ENCODE data around the gene CYP19A1. TPM values are rescaled to one million over a fixed set of nuclear protein-coding genes. Genes with fewer than 3 reads are reported as not detected.

CYP19A1 gene
- total RNA-seq, 2 experiments from 2014 or later: not detected

- Mint-ChIP-seq H3K4me1 (peaks cover 20% of the 10 kb centered on the region), H3K4me3 (no peak overlapping the region), H3K27me3 (peaks cover 13% of the 10 kb centered on the region), H3K27ac (no peak overlapping the region), H3K36me3 (ENCODE audit: low read depth) (no peaks in the 10 kb centered on the region), H3K9me3 (no peaks in the 10 kb centered on the region)
- ChIA-PET CTCF (no interaction called here), POLR2A (no interaction called here)
- DNase-seq: no peak
Measured at GRCh38 chr15:51223771-51224229, 114.6 kb downstream of the CYP19A1 start.

GRCh38 chr15:51218299-51218938 lies 120.0 kb downstream of the CYP19A1 start:
- Mint-ChIP-seq H3K4me1 (no peaks in the 10 kb centered on the region), H3K36me3 (ENCODE audit: low read depth) (no peaks in the 10 kb centered on the region), H3K4me3 (no peak overlapping the region), H3K27me3 (peaks cover 41% of the 10 kb centered on the region), H3K9me3 (no peaks in the 10 kb centered on the region), H3K27ac (no peak overlapping the region)
- ChIA-PET POLR2A (no interaction called here), CTCF (interaction anchor here (0.8 kb wide), 1 partner anchor 25 kb away, joined by 3 read pairs; no protein-coding TSS in a partner anchor)
- no peak for DNase-seq

GRCh38 chr15:51212909-51213308 lies 125.5 kb downstream of the CYP19A1 start:
- Mint-ChIP-seq H3K36me3 (ENCODE audit: low read depth) (no peaks in the 10 kb centered on the region), H3K4me1 (no peaks in the 10 kb centered on the region), H3K27me3 (peaks cover 36% of the 10 kb centered on the region), H3K4me3 (no peak overlapping the region), H3K9me3 (no peaks in the 10 kb centered on the region), H3K27ac (no peak overlapping the region)
- CTCF ChIA-PET: no interaction called here
- POLR2A ChIA-PET: no interaction called here
- DNase-seq: no peak

DNA sequence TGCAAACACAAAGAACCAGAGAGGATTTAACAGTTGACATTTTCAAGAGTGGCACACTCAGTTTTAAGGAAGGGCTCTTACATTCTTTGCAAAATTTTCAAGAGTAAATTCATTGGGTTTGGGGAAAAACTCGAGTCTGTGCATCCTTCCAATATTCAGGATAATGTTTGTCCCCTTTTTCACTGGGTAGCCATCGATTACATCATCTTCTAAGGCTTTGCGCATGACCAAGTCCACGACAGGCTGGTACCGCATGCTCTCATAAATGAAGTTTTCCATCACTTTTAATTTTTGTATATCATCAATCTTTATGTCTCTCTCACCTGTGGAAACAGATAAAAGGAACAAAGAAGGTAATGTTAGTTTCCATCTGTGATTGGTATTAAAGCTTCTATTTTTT lies 126.2 kb downstream of the CYP19A1 start:
- H3K4me1 Mint-ChIP-seq: no peaks in the 10 kb centered on the region
- H3K36me3 Mint-ChIP-seq (ENCODE audit: low read depth): no peaks in the 10 kb centered on the region
- DNase-seq: no peak
- ChIA-PET CTCF (no interaction called here), POLR2A (no interaction called here)
- no peak overlapping the region for H3K4me3 Mint-ChIP-seq
- no peak overlapping the region for H3K27ac Mint-ChIP-seq
- H3K27me3 Mint-ChIP-seq: peaks cover 36% of the 10 kb centered on the region
- no peaks in the 10 kb centered on the region for H3K9me3 Mint-ChIP-seq

DNA sequence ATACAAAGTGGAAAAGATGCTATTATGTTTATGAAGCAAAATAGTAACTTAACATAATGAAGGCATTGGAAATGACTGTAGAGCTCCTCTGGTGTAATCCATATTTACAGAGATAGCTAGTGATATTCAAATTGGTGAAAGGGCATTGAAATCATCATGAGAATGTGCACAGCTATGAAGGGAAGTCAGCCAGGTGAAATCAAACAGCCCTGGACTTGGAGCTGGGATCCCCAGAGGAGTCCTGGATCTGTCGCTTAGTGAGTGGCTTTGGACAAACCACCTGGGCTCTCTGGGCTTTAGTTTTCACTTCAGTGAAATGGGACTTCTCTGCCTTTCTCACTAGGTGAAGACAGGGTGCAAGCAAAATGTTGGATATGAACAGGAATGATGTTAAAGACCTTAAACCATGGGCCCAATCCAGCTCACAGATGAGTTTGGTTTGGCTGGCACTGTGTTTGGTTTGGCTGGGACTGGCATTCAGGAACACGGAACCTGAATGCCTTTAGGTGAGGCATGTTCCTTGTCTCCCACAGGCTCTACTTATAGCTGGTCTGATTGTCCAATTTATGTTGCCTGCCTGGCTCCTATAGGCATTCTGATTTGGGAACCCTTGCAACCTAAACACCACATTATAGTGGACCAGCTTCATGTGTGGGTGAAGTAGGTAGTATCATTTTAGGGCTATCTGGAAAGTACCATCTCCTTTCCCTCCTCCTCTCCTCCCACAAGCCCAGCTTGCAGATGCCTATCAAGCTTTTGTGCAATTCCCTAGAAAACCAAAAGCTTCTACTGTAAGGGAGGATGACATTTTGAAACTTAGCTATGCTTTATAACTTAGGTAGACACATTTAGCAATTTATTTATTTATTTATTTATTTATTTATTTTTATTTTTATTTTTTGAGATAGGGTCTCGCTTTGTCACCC lies 133.1 kb downstream of the CYP19A1 start:
- H3K36me3 Mint-ChIP-seq (ENCODE audit: low read depth): no peaks in the 10 kb centered on the region
- no peak overlapping the region for H3K27ac Mint-ChIP-seq
- DNase-seq: no peak
- H3K27me3 Mint-ChIP-seq: peaks cover 24% of the 10 kb centered on the region
- H3K4me1 Mint-ChIP-seq: no peaks in the 10 kb centered on the region
- ChIA-PET POLR2A (no interaction called here), CTCF (interaction anchor here (0.7 to 3.2 kb wide), 3 partner anchors 12 to 42 kb away, joined by 3 to 15 read pairs (median 4); no protein-coding TSS in a partner anchor)
- H3K4me3 Mint-ChIP-seq: no peak overlapping the region
- no peaks in the 10 kb centered on the region for H3K9me3 Mint-ChIP-seq

DNA sequence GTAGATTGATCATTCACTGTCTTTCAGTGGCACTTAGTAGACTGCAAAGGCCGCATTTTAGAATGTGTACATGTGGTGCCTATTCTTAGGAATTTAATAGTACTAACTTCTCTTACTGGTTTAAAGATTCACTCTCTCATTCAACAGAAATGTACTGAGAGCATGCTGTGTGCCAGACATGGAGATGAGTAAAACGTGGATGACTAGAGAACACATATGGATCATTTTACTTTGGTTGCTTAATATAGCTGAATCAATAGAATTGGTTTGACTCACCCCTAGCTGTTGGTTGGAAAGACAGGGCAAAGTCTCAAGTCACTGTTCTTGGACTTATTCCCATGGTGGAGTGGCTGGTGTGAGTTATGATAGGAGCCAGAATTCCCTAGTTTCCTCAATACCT lies 134.6 kb downstream of the CYP19A1 start:
- H3K27ac Mint-ChIP-seq: no peak overlapping the region
- DNase-seq: no peak
- H3K27me3 Mint-ChIP-seq: peaks cover 25% of the 10 kb centered on the region
- no peaks in the 10 kb centered on the region for H3K4me1 Mint-ChIP-seq
- no peak overlapping the region for H3K4me3 Mint-ChIP-seq
- no peaks in the 10 kb centered on the region for H3K36me3 Mint-ChIP-seq (ENCODE audit: low read depth)
- CTCF ChIA-PET: interaction anchor here (1.0 to 3.2 kb wide), 2 partner anchors 11 to 14 kb away, joined by 3 to 15 read pairs; no protein-coding TSS in a partner anchor
- H3K9me3 Mint-ChIP-seq: no peaks in the 10 kb centered on the region
- POLR2A ChIA-PET: no interaction called here

- Mint-ChIP-seq H3K9me3 (no peaks in the 10 kb centered on the region), H3K27me3 (peaks cover 29% of the 10 kb centered on the region), H3K27ac (no peak overlapping the region), H3K4me3 (no peak overlapping the region), H3K4me1 (no peaks in the 10 kb centered on the region), H3K36me3 (ENCODE audit: low read depth) (no peaks in the 10 kb centered on the region)
- DNase-seq: no peak
- CTCF ChIA-PET: no interaction called here
- POLR2A ChIA-PET: no interaction called here
Measured at GRCh38 chr15:51202783-51203182, 135.6 kb downstream of the CYP19A1 start.

- Mint-ChIP-seq H3K4me1 (no peaks in the 10 kb centered on the region), H3K36me3 (ENCODE audit: low read depth) (no peaks in the 10 kb centered on the region), H3K27me3 (peaks cover 31% of the 10 kb centered on the region), H3K27ac (no peak overlapping the region), H3K4me3 (no peak overlapping the region), H3K9me3 (no peaks in the 10 kb centered on the region)
- DNase-seq: no peak
- ChIA-PET POLR2A (no interaction called here), CTCF (no interaction called here)
Measured at GRCh38 chr15:51201581-51201980, 136.8 kb downstream of the CYP19A1 start.

DNA sequence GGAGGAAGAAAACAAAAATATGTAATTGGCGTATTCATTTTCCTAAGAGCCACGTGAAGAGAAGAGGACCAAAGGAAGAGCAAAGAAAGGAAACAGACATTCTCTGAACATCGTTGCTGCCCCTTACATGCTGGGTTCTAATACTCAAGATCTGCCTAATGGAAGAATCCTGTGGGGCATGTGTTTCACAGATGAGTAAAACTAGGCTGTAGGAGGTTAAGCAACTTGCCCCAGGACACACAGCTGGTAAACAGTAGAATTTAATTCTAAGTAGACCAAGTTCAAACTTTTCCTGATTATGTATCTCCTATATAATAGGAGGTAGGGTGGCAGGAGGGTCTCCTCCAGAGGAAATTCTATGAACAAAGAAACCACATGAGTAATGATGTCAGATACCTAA lies 137.6 kb downstream of the CYP19A1 start:
- DNase-seq: no peak
- H3K27ac Mint-ChIP-seq: no peak overlapping the region
- ChIA-PET CTCF (no interaction called here), POLR2A (no interaction called here)
- H3K36me3 Mint-ChIP-seq (ENCODE audit: low read depth): no peaks in the 10 kb centered on the region
- H3K4me1 Mint-ChIP-seq: no peaks in the 10 kb centered on the region
- no peak overlapping the region for H3K4me3 Mint-ChIP-seq
- peaks cover 30% of the 10 kb centered on the region for H3K27me3 Mint-ChIP-seq
- no peaks in the 10 kb centered on the region for H3K9me3 Mint-ChIP-seq

- Mint-ChIP-seq H3K4me3 (no peak overlapping the region), H3K9me3 (no peaks in the 10 kb centered on the region), H3K4me1 (no peaks in the 10 kb centered on the region), H3K36me3 (ENCODE audit: low read depth) (no peaks in the 10 kb centered on the region), H3K27ac (no peak overlapping the region), H3K27me3 (peaks cover 33% of the 10 kb centered on the region)
- ChIA-PET POLR2A (no interaction called here), CTCF (interaction anchor here (0.5 to 1.6 kb wide), 2 partner anchors 37 to 114 kb away, joined by 4 to 6 read pairs; no protein-coding TSS in a partner anchor)
- no peak for DNase-seq
Measured at GRCh38 chr15:51199541-51199940, 138.9 kb downstream of the CYP19A1 start.

DNA sequence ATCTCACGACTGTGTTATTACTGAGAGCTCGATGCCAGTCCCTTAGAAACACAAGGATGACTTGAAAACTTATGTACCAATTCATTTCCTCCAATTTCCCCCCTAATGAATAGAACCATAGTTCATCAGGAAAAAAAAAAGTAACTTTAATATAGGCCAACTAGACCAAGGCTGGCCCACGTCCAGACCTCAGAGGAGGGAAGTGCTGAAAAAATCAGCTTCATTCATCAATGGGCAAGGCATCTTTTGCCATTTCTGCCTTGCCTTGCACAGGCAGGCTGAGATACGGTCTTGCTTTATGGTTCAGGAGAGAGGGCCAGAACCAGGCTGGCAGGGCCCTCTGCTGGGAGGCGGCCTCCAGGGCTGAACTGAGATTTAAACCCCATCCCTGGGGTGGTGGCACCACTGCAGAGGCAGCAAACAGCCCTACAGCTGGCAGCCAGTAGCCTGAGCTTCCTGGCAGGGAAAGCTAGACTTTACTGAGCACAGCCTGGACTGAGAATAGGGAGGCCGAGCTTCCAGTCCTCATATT lies 139.6 kb downstream of the CYP19A1 start:
- no peak for DNase-seq
- CTCF ChIA-PET: interaction anchor here (1.6 kb wide), 1 partner anchor 36 kb away, joined by 6 read pairs; no protein-coding TSS in a partner anchor
- Mint-ChIP-seq H3K36me3 (ENCODE audit: low read depth) (no peaks in the 10 kb centered on the region), H3K27ac (no peak overlapping the region), H3K27me3 (peaks cover 38% of the 10 kb centered on the region), H3K4me3 (no peak overlapping the region), H3K9me3 (no peaks in the 10 kb centered on the region), H3K4me1 (no peaks in the 10 kb centered on the region)
- POLR2A ChIA-PET: no interaction called here

GRCh38 chr15:51195459-51195858 lies 142.9 kb downstream of the CYP19A1 start:
- ChIA-PET POLR2A (no interaction called here), CTCF (interaction anchor here (2.4 kb wide), 1 partner anchor 32 kb away, joined by 12 read pairs; no protein-coding TSS in a partner anchor)
- no peak overlapping the region for H3K4me3 Mint-ChIP-seq
- peaks cover 41% of the 10 kb centered on the region for H3K27me3 Mint-ChIP-seq
- no peaks in the 10 kb centered on the region for H3K36me3 Mint-ChIP-seq (ENCODE audit: low read depth)
- no peaks in the 10 kb centered on the region for H3K4me1 Mint-ChIP-seq
- no peak for DNase-seq
- H3K9me3 Mint-ChIP-seq: no peaks in the 10 kb centered on the region
- H3K27ac Mint-ChIP-seq: no peak overlapping the region

DNA sequence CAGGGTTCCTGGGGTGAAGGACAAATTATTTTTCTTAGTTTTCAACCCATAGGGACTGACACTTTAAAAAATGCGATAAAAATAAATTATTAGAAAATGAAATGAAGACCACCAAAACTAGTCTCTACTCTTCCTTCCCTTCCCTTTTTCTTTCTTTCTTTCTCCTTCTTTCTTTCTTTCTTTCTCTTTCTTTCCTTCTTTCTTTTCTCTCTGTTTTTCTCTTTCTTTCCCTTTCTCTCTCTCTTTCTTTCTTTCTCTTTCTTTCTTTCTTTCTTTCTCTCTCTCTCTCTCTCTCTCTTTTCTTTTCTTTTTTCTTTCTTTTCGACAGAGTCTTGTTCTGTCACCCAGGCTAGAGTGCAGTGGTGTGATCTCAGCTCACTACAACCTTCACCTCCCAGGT lies 144.4 kb downstream of the CYP19A1 start:
- POLR2A ChIA-PET: no interaction called here
- H3K9me3 Mint-ChIP-seq: no peaks in the 10 kb centered on the region
- CTCF ChIA-PET: interaction anchor here (0.6 to 2.4 kb wide), 4 partner anchors 11 to 374 kb away, joined by 3 to 25 read pairs (median 14); no protein-coding TSS in a partner anchor
- H3K27me3 Mint-ChIP-seq: peaks cover 36% of the 10 kb centered on the region
- no peak overlapping the region for H3K27ac Mint-ChIP-seq
- no peak for DNase-seq
- no peaks in the 10 kb centered on the region for H3K4me1 Mint-ChIP-seq
- H3K4me3 Mint-ChIP-seq: no peak overlapping the region
- H3K36me3 Mint-ChIP-seq (ENCODE audit: low read depth): no peaks in the 10 kb centered on the region

All from activated CD4-positive, alpha-beta memory T cell treated with anti-CD3 and anti-CD28 coated beads, Interleukin-2, amount 10 ng/mL, durations not matched to agents 7 days and 5 days (primary cell).